ENCODE measurements around the gene ABCB8. TPM values are rescaled to one million over a fixed set of nuclear protein-coding genes. Genes with fewer than 3 reads are reported as not detected.
A peak's percentile ranks its signal among the peaks of the same experiment; 100 is the strongest.

ABCB8 gene
- total and polyA plus RNA-seq, 2 donors (not counting 3 experiments of a cell fraction or from before 2014, with no cell fraction given): 38.0 to 46.3 TPM

GRCh38 chr7:151071032-151071866, 43.0 kb downstream of the ABCB8 start:
- H3K4me3 ChIP-seq (replicated peaks in 1 of 3; ENCODE audit: insufficient read depth in 1 of 3, low read depth in 1 of 3, low read length in 3 of 3): no peak overlapping the region
- no peaks in the 10 kb centered on the region for H4K20me1 ChIP-seq (replicated peaks; ENCODE audit: control insufficient read depth, extremely low read depth, insufficient read depth, low read length)
- dilution Hi-C loops (cut with MboI; ENCODE audit: extremely low pct_ligation_motif_present, low sequenced_read_pairs) (no loop called here), intact Hi-C loops (cut with micrococcal nuclease) (no loop called here)
- no peaks in the 10 kb centered on the region for H3K9me3 ChIP-seq (replicated peaks; ENCODE audit: control insufficient read depth, insufficient read depth, low read length)
- peaks cover 18 to 71% of the 10 kb centered on the region in 2 experiments for H3K36me3 ChIP-seq (ENCODE audit: control insufficient read depth in 2 of 2, extremely low read depth in 1 of 2, insufficient read depth in 2 of 2, low read length in 2 of 2)
- no peaks in the 10 kb centered on the region for H3K9me1 ChIP-seq (replicated peaks; ENCODE audit: control insufficient read depth, extremely low read depth, insufficient read depth, low read length)
- no peak overlapping the region for H3K9ac ChIP-seq (replicated peaks; ENCODE audit: extremely low read depth, insufficient read depth, low read length)
- TSS peak; percentile 14 for BruUV-seq (replicated peaks)
- no peak for DNase-seq (ENCODE audit: low read depth, low spot score)
- no peak overlapping the region for H3K4me2 ChIP-seq (ENCODE audit: insufficient read depth, low read length)
- H3K4me1 ChIP-seq (ENCODE audit: control insufficient read depth, extremely low read depth, insufficient read depth, low read length): no peaks in the 10 kb centered on the region
- no peak for FAIRE-seq
- no peak overlapping the region for H3K27ac ChIP-seq (ENCODE audit: insufficient read depth, low read depth, low read length)
- ChIA-PET POLR2A (no interaction called here), CTCF (interaction anchor here (0.8 to 1.1 kb wide), 2 partner anchors 9 to 11 kb away, joined by 3 read pairs; partner anchors contain the start of gene FASTK)
- no peaks in the 10 kb centered on the region for H3K79me2 ChIP-seq (ENCODE audit: control insufficient read depth, insufficient read depth, low read length)
- no peak overlapping the region for H2AFZ ChIP-seq (ENCODE audit: low read depth, low read length)
- no peaks in the 10 kb centered on the region for H3K27me3 ChIP-seq (ENCODE audit: control insufficient read depth in 2 of 2, insufficient read depth in 2 of 2, low read length in 2 of 2)
- TF ChIP-seq GATA2 (IDR thresholded peaks at IDR 0.05; ENCODE audit: insufficient read depth, insufficient read length, low read depth, low read length) (no peak), EZH2 (IDR thresholded peaks at IDR 0.05; ENCODE audit: borderline replicate concordance, low read depth, low read length, severe bottlenecking) (no peak), MYC (IDR thresholded peaks at IDR 0.05; ENCODE audit: low read depth, low read length) (no peak), JUN (IDR thresholded peaks at IDR 0.05; ENCODE audit: borderline replicate concordance, insufficient read depth, insufficient read length, low read depth) (no peak), MAX (IDR thresholded peaks at IDR 0.05; ENCODE audit: insufficient read depth, insufficient read length) (no peak), POLR2AphosphoS5 (IDR thresholded peaks at IDR 0.05; ENCODE audit: insufficient read depth, low read depth, low read length) (no peak), CTCF (IDR thresholded peaks at IDR 0.05; ENCODE audit: extremely low read depth in 1 of 2, insufficient read depth in 1 of 2, low read depth in 1 of 2, low read length in 2 of 2) (no peak), POLR2A (IDR thresholded peaks at IDR 0.05; ENCODE audit: low read depth, low read length) (no peak)

Measured in endothelial cell of umbilical vein (primary cell).